Neural progenitor cell (in vitro differentiated cells): ENCODE data around the gene RALGAPA1.

ENCODE experiments used
- CTCF ChIP-seq: fragments of 200-600 bp; sonication (generic); IDR thresholded peaks from 2 replicates; pipeline ENCODE4 v1.5.1; 2017; ENCODE audit warnings: antibody characterized with exemption, mild to moderate bottlenecking
- EZH2 ChIP-seq: fragments of 200-600 bp; sonication (generic); IDR thresholded peaks from 2 replicates; pipeline ENCODE4 v1.6.1; 2017; ENCODE audit warnings: antibody characterized with exemption, mild to moderate bottlenecking, moderate library complexity

- TF ChIP-seq CTCF = no peak
- TF ChIP-seq EZH2 = no peak
These were observed 18.8 kb upstream of the RALGAPA1 start for GRCh38 chr14:35827678-35828472.
